Cardiac fibroblast (primary cell): ENCODE results near the gene OLR1.
"Not testable (repeated sequence)": the region's sequence is repeated elsewhere in the genome, so short reads cannot be mapped to it uniquely, and the experiment has no call there.

Experiments used
- DNase-seq, 2 donors: peaks; one replicate each; pipeline versions ENCODE4 v3.0.0 to v3.0.0-alpha.2; 2010; ENCODE audit warnings: low read depth in 2 of 2
- H3K4me3 ChIP-seq, 2 donors: replicated peaks in 1 of 2; 1 replicate in 1 of 2; 2 replicates in 1 of 2; pipeline ENCODE4 v1.5.1; 2011; ENCODE audit warnings: low read depth in 2 of 2, low read length in 2 of 2, mild to moderate bottlenecking in 2 of 2, moderate library complexity in 1 of 2
- CTCF ChIP-seq: IDR thresholded peaks from one replicate; pipeline ENCODE4 v1.5.1; 2011; ENCODE audit warnings: low read depth, mild to moderate bottlenecking, low read length, inconsistent platforms

The OLR1 gene

GRCh38 chr12:10205220-10205807, 33.4 kb upstream of the OLR1 start:
- H3K4me3 ChIP-seq: no peak overlapping the region
- DNase-seq: peak in 1 of 2 donors; percentile 82
- no peak for TF ChIP-seq CTCF

GRCh38 chr12:10204495-10204894, 32.6 kb upstream of the OLR1 start:
- not testable (repeated sequence) for H3K4me3 ChIP-seq

GRCh38 chr12:10197879-10198278, 25.9 kb upstream of the OLR1 start:
- H3K4me3 ChIP-seq: no peak overlapping the region
- no peak for DNase-seq
- TF ChIP-seq CTCF: no peak

More at GRCh38 chr12:10204495-10204894, 32.6 kb upstream of the OLR1 start:
- not testable (repeated sequence) for DNase-seq

GRCh38 chr12:10196210-10196609, 24.3 kb upstream of the OLR1 start:
- no peak for DNase-seq
- no peak overlapping the region for H3K4me3 ChIP-seq
- no peak for TF ChIP-seq CTCF

- H3K4me3 ChIP-seq: no peak overlapping the region
- no peak for TF ChIP-seq CTCF
- peak in 1 of 2 donors; percentile 59 for DNase-seq
Observed at GRCh38 chr12:10194160-10194670, 22.3 kb upstream of the OLR1 start.

GRCh38 chr12:10191865-10192264, 19.9 kb upstream of the OLR1 start:
- no peak for TF ChIP-seq CTCF
- peak; percentile 26 to 65 for DNase-seq
- no peak overlapping the region for H3K4me3 ChIP-seq

- H3K4me3 ChIP-seq: no peak overlapping the region
- DNase-seq: peak; percentile 71 to 75
- TF ChIP-seq CTCF: peak; percentile 83
Observed at GRCh38 chr12:10190558-10191388, 18.8 kb upstream of the OLR1 start.
